Measurements from ENCODE around the gene SLC9A3. TPM values are rescaled to one million over a fixed set of nuclear protein-coding genes. Genes with fewer than 3 reads are reported as not detected.

The SLC9A3 gene
- total and polyA plus RNA-seq, 4 donors: 0.94 to 3.8 (median 1.5) TPM

DNA sequence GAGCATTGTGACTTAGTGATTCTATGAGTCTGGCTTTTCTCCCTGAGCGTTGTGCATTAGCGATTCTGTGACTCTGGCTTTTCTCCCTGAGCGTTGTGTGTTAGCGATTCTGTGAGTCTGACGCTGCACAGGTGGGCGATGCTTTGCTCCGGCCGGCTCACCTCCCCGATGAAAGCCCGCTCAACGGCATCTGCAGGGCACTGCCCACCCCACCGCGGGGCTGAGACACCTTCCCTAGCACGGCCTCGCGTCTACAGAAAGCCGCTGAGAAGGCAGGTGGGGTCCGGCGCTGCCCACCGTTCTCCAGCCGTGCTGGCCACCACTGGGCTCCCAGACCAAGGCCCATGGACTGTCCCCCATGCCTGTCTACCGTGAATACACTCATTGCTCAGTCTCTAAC is 12.8 kb upstream of the SLC9A3 start:
- no peak overlapping the region for H3K4me3 ChIP-seq
- peaks cover 0 to 13% (median 0%) of the 10 kb centered on the region in 5 donors for H3K4me1 ChIP-seq (ENCODE audit: control insufficient read depth in 5 of 5, insufficient read depth in 5 of 5, low read length in 5 of 5)
- H3K9me3 ChIP-seq (ENCODE audit: control insufficient read depth in 4 of 4, insufficient read depth in 3 of 4, low read length in 3 of 4): peaks cover 0 to 6% (median 0%) of the 10 kb centered on the region in 4 donors
- 89 to 93% methylated on average over 22 of the region's 22 CpGs for WGBS, 2 donors
- H3K27ac ChIP-seq (ENCODE audit: low read depth in 1 of 2, low read length in 1 of 2): no peak overlapping the region
- TF ChIP-seq, protein P1, sequence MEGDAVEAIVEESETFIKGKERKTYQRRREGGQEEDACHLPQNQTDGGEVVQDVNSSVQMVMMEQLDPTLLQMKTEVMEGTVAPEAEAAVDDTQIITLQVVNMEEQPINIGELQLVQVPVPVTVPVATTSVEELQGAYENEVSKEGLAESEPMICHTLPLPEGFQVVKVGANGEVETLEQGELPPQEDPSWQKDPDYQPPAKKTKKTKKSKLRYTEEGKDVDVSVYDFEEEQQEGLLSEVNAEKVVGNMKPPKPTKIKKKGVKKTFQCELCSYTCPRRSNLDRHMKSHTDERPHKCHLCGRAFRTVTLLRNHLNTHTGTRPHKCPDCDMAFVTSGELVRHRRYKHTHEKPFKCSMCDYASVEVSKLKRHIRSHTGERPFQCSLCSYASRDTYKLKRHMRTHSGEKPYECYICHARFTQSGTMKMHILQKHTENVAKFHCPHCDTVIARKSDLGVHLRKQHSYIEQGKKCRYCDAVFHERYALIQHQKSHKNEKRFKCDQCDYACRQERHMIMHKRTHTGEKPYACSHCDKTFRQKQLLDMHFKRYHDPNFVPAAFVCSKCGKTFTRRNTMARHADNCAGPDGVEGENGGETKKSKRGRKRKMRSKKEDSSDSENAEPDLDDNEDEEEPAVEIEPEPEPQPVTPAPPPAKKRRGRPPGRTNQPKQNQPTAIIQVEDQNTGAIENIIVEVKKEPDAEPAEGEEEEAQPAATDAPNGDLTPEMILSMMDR (IDR thresholded peaks at IDR 0.05; ENCODE audit: control extremely low read depth, extremely low read depth): no peak
- peaks cover 0 to 25% (median 25%) of the 10 kb centered on the region in 3 donors for H3K27me3 ChIP-seq (ENCODE audit: control insufficient read depth in 3 of 3, insufficient read depth in 3 of 3, low read length in 2 of 3)
- ATAC-seq (ENCODE audit: insufficient read depth, low FRiP score): no peak
- no peak overlapping the region for H3K9ac ChIP-seq (ENCODE audit: insufficient read depth in 1 of 2, low read length in 2 of 2)
- no peaks in the 10 kb centered on the region for H3K36me3 ChIP-seq (ENCODE audit: control insufficient read depth in 4 of 4, insufficient read depth in 4 of 4, low read length in 4 of 4)
- DNase-seq: no peak

DNA sequence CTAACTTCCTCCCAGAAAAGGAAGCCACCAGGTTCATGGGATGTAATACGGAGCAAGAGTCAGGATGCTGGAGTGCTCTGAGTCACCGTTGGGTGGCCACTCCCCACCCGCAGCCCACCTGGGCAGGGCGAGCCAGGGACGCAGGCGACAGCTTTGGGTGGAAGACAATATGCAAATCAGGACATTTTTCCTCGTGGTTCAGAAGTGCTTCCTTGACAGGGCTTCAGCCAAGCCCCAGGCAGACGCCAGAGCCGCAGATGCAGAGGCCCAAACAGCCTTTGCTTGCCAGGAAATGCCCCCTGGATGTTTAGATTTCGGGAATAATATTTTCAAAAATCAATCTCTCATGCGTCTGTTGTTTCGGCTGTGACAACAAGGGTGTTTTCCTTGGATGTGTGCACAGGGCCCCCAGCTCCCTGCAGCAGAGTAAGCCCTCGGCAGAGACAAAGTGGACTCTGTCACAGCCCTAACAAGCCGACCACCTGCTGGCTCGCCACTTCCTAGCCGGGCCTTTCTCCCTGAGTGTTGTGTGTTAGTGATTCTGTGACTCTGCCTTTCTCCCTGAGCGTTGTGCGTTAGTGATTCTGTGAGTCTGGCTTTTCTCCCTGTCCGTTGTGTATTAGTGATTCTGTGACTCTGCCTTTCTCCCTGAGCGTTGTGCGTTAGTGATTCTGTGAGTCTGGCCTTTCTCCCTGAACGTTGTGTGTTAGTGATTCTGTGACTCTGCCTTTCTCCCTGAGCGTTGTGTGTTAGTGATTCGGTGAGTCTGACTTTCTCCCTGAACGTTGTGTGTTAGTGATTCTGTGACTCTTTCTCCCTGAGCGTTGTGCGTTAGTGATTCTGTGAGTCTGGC is 11.8 kb upstream of the SLC9A3 start:
- Histone ChIP-seq H3K27me3 (ENCODE audit: control insufficient read depth in 3 of 3, insufficient read depth in 3 of 3, low read length in 2 of 3) (peaks cover 5 to 31% (median 31%) of the 10 kb centered on the region in 3 donors), H3K9ac (ENCODE audit: insufficient read depth in 1 of 2, low read length in 2 of 2) (no peak overlapping the region), H3K36me3 (ENCODE audit: control insufficient read depth in 4 of 4, insufficient read depth in 4 of 4, low read length in 4 of 4) (no peaks in the 10 kb centered on the region), H3K4me1 (ENCODE audit: control insufficient read depth in 5 of 5, insufficient read depth in 5 of 5, low read length in 5 of 5) (peaks cover 0 to 13% (median 0%) of the 10 kb centered on the region in 5 donors), H3K27ac (ENCODE audit: low read depth in 1 of 2, low read length in 1 of 2) (no peak overlapping the region), H3K4me3 (no peak overlapping the region), H3K9me3 (ENCODE audit: control insufficient read depth in 4 of 4, insufficient read depth in 3 of 4, low read length in 3 of 4) (peaks cover 0 to 6% (median 0%) of the 10 kb centered on the region in 4 donors)
- 61 to 69% methylated on average over 27 of the region's 27 CpGs for WGBS, 2 donors
- DNase-seq: no peak
- TF ChIP-seq, protein P1 (IDR thresholded peaks at IDR 0.05; ENCODE audit: control extremely low read depth, extremely low read depth): no peak
- no peak for ATAC-seq (ENCODE audit: insufficient read depth, low FRiP score)

DNA sequence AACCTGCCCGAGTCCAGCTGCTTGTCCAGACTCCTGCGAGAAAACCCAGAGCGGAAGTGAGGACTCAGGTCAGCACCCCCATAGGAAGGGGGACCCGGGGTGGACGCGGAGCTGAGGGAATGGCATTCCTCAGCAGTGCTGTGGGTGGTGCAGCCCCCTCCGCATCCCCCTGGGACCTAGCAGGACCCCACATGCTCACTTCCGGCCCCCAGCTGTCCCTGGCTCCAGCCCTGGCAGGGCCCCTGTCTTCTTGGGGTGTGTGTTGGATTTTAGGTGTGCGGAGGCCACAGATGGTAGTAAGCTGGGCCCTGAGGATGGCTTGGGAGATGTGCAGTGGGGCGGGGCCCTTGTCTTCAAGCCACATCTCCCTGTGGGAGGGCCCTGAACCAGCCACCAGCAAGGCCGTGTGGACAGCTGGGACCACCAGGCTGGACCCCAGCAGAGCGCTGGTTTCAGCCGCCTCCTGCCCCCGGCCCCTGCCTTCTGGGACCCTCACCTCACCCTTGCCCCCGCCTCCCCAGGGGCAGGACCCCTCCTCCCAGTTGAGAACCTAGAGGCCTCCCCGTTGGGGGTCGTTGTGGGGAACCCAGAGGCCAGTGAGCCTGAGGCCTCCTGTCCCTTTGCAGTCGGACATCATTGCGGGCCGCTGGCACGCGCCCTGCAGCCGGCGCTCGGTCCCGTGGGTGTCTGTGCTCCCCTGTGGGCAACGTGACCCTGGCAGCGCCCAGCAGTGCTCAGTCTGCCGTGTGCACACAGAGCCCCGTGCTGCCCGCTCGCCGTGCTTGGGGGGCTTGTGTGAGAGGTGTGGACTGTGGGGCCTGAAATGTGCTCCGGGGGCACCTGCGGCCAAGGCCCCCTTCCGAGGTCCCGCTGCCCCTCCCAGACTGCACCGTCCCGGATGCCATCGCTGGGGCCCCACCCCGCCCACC is 10.8 kb upstream of the SLC9A3 start:
- DNase-seq (no peak), ATAC-seq (ENCODE audit: insufficient read depth, low FRiP score) (no peak)
- H3K27me3 ChIP-seq (ENCODE audit: control insufficient read depth in 3 of 3, insufficient read depth in 3 of 3, low read length in 2 of 3): peaks cover 9 to 34% (median 34%) of the 10 kb centered on the region in 3 donors
- H3K36me3 ChIP-seq (ENCODE audit: control insufficient read depth in 4 of 4, insufficient read depth in 4 of 4, low read length in 4 of 4): no peaks in the 10 kb centered on the region
- peaks cover 0 to 9% (median 0%) of the 10 kb centered on the region in 5 donors for H3K4me1 ChIP-seq (ENCODE audit: control insufficient read depth in 5 of 5, insufficient read depth in 5 of 5, low read length in 5 of 5)
- 88 to 93% methylated on average over 40 to 41 of the region's 41 CpGs for whole genome bisulfite sequencing, 2 donors
- no peak overlapping the region for H3K9ac ChIP-seq (ENCODE audit: insufficient read depth in 1 of 2, low read length in 2 of 2)
- H3K4me3 ChIP-seq: no peak overlapping the region
- H3K27ac ChIP-seq (ENCODE audit: low read depth in 1 of 2, low read length in 1 of 2): no peak overlapping the region
- TF ChIP-seq, protein P1 (IDR thresholded peaks at IDR 0.05; ENCODE audit: control extremely low read depth, extremely low read depth): no peak
- peaks cover 0 to 6% (median 0%) of the 10 kb centered on the region in 4 donors for H3K9me3 ChIP-seq (ENCODE audit: control insufficient read depth in 4 of 4, insufficient read depth in 3 of 4, low read length in 3 of 4)

Measured in lung (tissue), 12 donors.